Choroid plexus epithelial cell (primary cell): Measurements from ENCODE around the gene ATP9B.

Source experiments
- DNase-seq: peaks from one replicate; pipeline ENCODE4 v3.0.0-alpha.2; 2010; ENCODE audit warnings: low read depth
- H3K4me3 ChIP-seq: 2 replicates; pipeline ENCODE4 v1.5.1; 2011; ENCODE audit warnings: low read depth, mild to moderate bottlenecking, control low read depth, low read length, moderate library complexity
- CTCF ChIP-seq: conservative IDR thresholded peaks from 2 replicates; pipeline ENCODE4 v1.5.1; 2011; ENCODE audit warnings: low read depth, mild to moderate bottlenecking, control low read depth, inconsistent platforms, low read length, moderate library complexity

ATP9B gene

DNA sequence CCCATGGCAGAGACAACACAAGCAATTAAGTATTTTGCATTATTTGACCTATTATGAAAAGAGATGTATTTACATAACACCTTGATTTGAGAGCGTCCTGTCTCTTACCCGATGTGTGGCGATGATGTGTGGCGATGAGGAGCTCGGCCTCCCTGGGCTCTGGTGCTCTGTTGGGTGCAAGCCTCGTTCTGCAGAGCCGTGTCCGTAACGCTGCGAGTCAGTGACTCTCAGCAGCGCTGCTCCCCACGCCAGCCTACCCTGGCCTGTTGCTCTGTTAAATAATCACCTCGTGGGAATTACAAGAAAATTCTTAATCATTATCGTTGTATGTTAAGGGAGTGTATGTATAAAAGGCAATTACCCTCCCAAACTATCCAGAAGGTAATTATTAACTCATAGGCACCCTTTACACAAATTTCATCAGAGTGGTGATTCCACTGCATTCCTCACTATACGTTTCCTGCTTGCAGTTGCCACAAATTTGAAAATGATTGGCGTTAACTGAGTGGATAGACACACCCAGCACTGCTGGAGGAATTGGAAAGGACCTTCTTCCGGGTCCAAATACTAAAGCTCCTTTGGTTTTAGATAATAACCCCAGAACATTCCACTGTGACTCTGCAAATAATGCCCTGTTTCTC, 274.5 kb downstream of the ATP9B start:
- no peak for TF ChIP-seq CTCF
- H3K4me3 ChIP-seq = no peak overlapping the region
- DNase-seq = no peak

GRCh38 chr18:79344208-79344581, 275.0 kb downstream of the ATP9B start:
- no peak for DNase-seq
- TF ChIP-seq CTCF = no peak
- no peak overlapping the region for H3K4me3 ChIP-seq

DNA sequence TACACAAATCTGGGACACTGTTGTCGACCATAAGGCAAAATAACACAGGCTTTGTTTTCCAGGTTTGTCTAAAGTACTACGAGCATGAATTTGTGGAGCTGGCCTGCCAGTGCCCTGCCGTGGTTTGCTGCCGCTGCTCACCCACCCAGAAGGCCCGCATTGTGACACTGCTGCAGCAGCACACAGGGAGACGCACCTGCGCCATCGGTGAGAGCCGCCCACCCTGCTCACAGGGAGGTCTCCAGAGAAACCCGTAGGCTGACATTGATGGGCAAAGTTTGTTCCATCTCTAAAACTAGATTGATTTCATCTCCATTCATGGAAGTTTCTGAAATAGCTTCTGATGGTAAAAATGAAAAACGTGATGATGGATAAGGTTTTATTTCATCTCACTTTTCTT, 276.2 kb downstream of the ATP9B start:
- no peak for DNase-seq
- TF ChIP-seq CTCF = no peak
- no peak overlapping the region for H3K4me3 ChIP-seq

GRCh38 chr18:79345981-79346380, 276.8 kb downstream of the ATP9B start:
- DNase-seq = no peak
- no peak for TF ChIP-seq CTCF
- no peak overlapping the region for H3K4me3 ChIP-seq

- no peak overlapping the region for H3K4me3 ChIP-seq
- DNase-seq = no peak
- no peak for TF ChIP-seq CTCF
Observed at GRCh38 chr18:79348066-79348465, 278.9 kb downstream of the ATP9B start.

- no peak overlapping the region for H3K4me3 ChIP-seq
- TF ChIP-seq CTCF = no peak
Observed at GRCh38 chr18:79352432-79352831, 283.2 kb downstream of the ATP9B start.

GRCh38 chr18:79353267-79353666, 284.1 kb downstream of the ATP9B start:
- H3K4me3 ChIP-seq = no peak overlapping the region
- peak; percentile 43 for DNase-seq
- peak; percentile 66 for TF ChIP-seq CTCF

More at GRCh38 chr18:79352432-79352831, 283.2 kb downstream of the ATP9B start:
- no peak for DNase-seq
